Endothelial cell of umbilical vein (primary cell): ENCODE results near the gene CAPN5. TPM values are rescaled to one million over a fixed set of nuclear protein-coding genes. Genes with fewer than 3 reads are reported as not detected.

Experiments used
- BruUV-seq: library from RNA; stranded (reverse); fragments of 400-500 nt; replicated peaks from 2 replicates; lab custom pipeline; 2021; lab: Mats Ljungman, UMichigan
- CTCF ChIA-PET: fragments of 300-600, 350-600 bp; sonication (Branson Sonifier 250); formaldehyde crosslinking; loops from one replicate; lab custom pipeline; 2021; ENCODE audit warnings: antibody characterized with exemption, inconsistent platforms; lab: Charles Lee
- POLR2A ChIA-PET: fragments of 300-600, 350-600 bp; sonication (Branson Sonifier 250); formaldehyde crosslinking; loops from one replicate; lab custom pipeline; 2021; ENCODE audit warnings: antibody characterized with exemption, inconsistent platforms; lab: Charles Lee
- DNase-seq: peaks from one replicate; pipeline ENCODE4 v3.0.0-alpha.2; 2011; ENCODE audit warnings: low read depth, low spot score
- FAIRE-seq: peaks from 2 replicates; lab custom pipeline; 2011; peaks lifted over from hg19 to GRCh38; lab: Jason Lieb, UNC
- H2AFZ ChIP-seq: 2 replicates; pipeline ENCODE4 v1.6.0; 2012; ENCODE audit warnings: low read depth, low read length, control low read depth, inconsistent platforms
- H3K27ac ChIP-seq: 2 replicates; pipeline ENCODE4 v1.5.1; 2011; ENCODE audit warnings: low read depth, mild to moderate bottlenecking, control low read depth, low read length, moderate library complexity; ENCODE audit not compliant: insufficient read depth
- H3K27me3 ChIP-seq, 2 experiments: 2 replicates each; pipeline versions ENCODE4 v1.6.0 to v1.6.1; 2011; ENCODE audit warnings: low read length in 2 of 2, mixed read lengths in 1 of 2; ENCODE audit not compliant: control insufficient read depth in 2 of 2, insufficient read depth in 2 of 2
- H3K36me3 ChIP-seq, 2 experiments: 2 replicates in 1 of 2; 3 replicates in 1 of 2; pipeline ENCODE4 v1.5.1; 2011; ENCODE audit warnings: low read length in 2 of 2, mild to moderate bottlenecking in 1 of 2, moderate library complexity in 1 of 2; ENCODE audit not compliant: control insufficient read depth in 2 of 2, insufficient read depth in 2 of 2; ENCODE audit errors: extremely low read depth in 1 of 2
- H3K4me1 ChIP-seq: 3 replicates; pipeline ENCODE4 v1.5.1; 2011; ENCODE audit warnings: mild to moderate bottlenecking, low read length; ENCODE audit not compliant: control insufficient read depth, insufficient read depth; ENCODE audit errors: extremely low read depth
- H3K4me2 ChIP-seq: 2 replicates; pipeline ENCODE4 v1.6.1; 2011; ENCODE audit warnings: low read length, control low read depth, mixed read lengths; ENCODE audit not compliant: insufficient read depth
- H3K4me3 ChIP-seq, 3 experiments: fragments of 200-600 bp in 1 of 3; sonication (generic), shearing (Covaris generic) in 1 of 3; replicated peaks in 1 of 3; 2 replicates each; pipeline ENCODE4 v1.5.1; 2011 to 2016; ENCODE audit warnings: control low read depth in 3 of 3, low read length in 3 of 3, mild to moderate bottlenecking in 2 of 3, inconsistent platforms in 1 of 3, low read depth in 1 of 3, moderate library complexity in 1 of 3; ENCODE audit not compliant: insufficient read depth in 1 of 3
- H3K79me2 ChIP-seq: 2 replicates; pipeline ENCODE4 v1.6.0; 2012; ENCODE audit warnings: low read length, inconsistent platforms; ENCODE audit not compliant: control insufficient read depth, insufficient read depth
- H3K9ac ChIP-seq: replicated peaks from 2 replicates; pipeline ENCODE3; 2011; ENCODE audit warnings: low read length, control low read depth; ENCODE audit not compliant: insufficient read depth; ENCODE audit errors: extremely low read depth
- H3K9me1 ChIP-seq: replicated peaks from 3 replicates; pipeline ENCODE4 v1.6.0; 2011; ENCODE audit warnings: mild to moderate bottlenecking, low read length; ENCODE audit not compliant: control insufficient read depth, insufficient read depth; ENCODE audit errors: extremely low read depth
- H3K9me3 ChIP-seq: replicated peaks from 2 replicates; pipeline ENCODE4 v1.5.1; 2012; ENCODE audit warnings: low read length, inconsistent platforms; ENCODE audit not compliant: control insufficient read depth, insufficient read depth
- H4K20me1 ChIP-seq: replicated peaks from 2 replicates; pipeline ENCODE3; 2011; ENCODE audit warnings: mild to moderate bottlenecking, low read length; ENCODE audit not compliant: control insufficient read depth, insufficient read depth; ENCODE audit errors: extremely low read depth
- EZH2 ChIP-seq: IDR thresholded peaks from 2 replicates; pipeline ENCODE4 v1.6.1; 2012; ENCODE audit warnings: borderline replicate concordance, low read depth, mild to moderate bottlenecking, moderate library complexity, low read length, inconsistent platforms; ENCODE audit not compliant: severe bottlenecking
- FOS ChIP-seq: IDR thresholded peaks from 2 replicates; pipeline ENCODE4 v1.6.1; 2011; ENCODE audit warnings: mild to moderate bottlenecking, low read length, moderate library complexity, borderline replicate concordance; ENCODE audit not compliant: insufficient read depth
- GATA2 ChIP-seq: IDR thresholded peaks from 2 replicates; pipeline ENCODE4 v1.7.0; 2011; ENCODE audit warnings: low read depth, mild to moderate bottlenecking, moderate library complexity, mixed read lengths, low read length; ENCODE audit not compliant: insufficient read length, insufficient read depth
- JUN ChIP-seq: IDR thresholded peaks from 2 replicates; pipeline ENCODE4 v1.6.1; 2011; ENCODE audit warnings: borderline replicate concordance, low read depth; ENCODE audit not compliant: insufficient read length, insufficient read depth
- MYC ChIP-seq: IDR thresholded peaks from one replicate; pipeline ENCODE4 v1.6.1; 2011; ENCODE audit warnings: mild to moderate bottlenecking, low read depth, low read length
- POLR2A ChIP-seq: IDR thresholded peaks from 2 replicates; pipeline ENCODE4 v1.6.1; 2012; ENCODE audit warnings: low read depth, mild to moderate bottlenecking, control low read depth, low read length
- POLR2AphosphoS5 ChIP-seq: IDR thresholded peaks from 2 replicates; pipeline ENCODE4 v1.6.1; 2012; ENCODE audit warnings: low read depth, mild to moderate bottlenecking, control low read depth, low read length, moderate library complexity; ENCODE audit not compliant: insufficient read depth
- dilution Hi-C: fragments of 300-500 bp; cut with MboI; formaldehyde crosslinking; loops from one replicate; pipeline ENCODE4 v1.15.0; 2019; ENCODE audit warnings: low sequenced_read_pairs; ENCODE audit not compliant: extremely low pct_ligation_motif_present
- intact Hi-C: fragments of 100-400 bp; cut with micrococcal nuclease; formaldehyde crosslinking; loops from one replicate; pipeline ENCODE4 v1.10.0; 2022
- polyA plus RNA-seq, 4 experiments: library from polyadenylated mRNA; depleted of rRNA in 3 of 4; stranded (reverse) in 3 of 4; unstranded in 1 of 4; fragments of >200 nt; gene quantifications; 2 replicates each; pipeline versions ENCODE4 v1.2.1 to v1.2.3, GENCODE V29; 2011 to 2012; ENCODE audit warnings: missing spikeins in 1 of 4
- total RNA-seq: library from RNA; stranded (reverse); gene quantifications from 2 replicates; pipeline ENCODE4 v1.2.3, GENCODE V29; 2021
- TF ChIP-seq, protein P1 (sequence below): IDR thresholded peaks from 2 replicates; pipeline ENCODE4 v1.6.1; 2011; ENCODE audit not compliant: insufficient read depth, insufficient read length
- TF ChIP-seq, protein P2 (sequence below), 2 donors: IDR thresholded peaks; 1 replicate in 1 of 2; 2 replicates in 1 of 2; pipeline ENCODE4 v1.5.1; 2011; ENCODE audit warnings: low read length in 2 of 2, mild to moderate bottlenecking in 2 of 2, moderate library complexity in 2 of 2, control low read depth in 1 of 2, inconsistent platforms in 1 of 2, low read depth in 1 of 2; ENCODE audit not compliant: insufficient read depth in 1 of 2; ENCODE audit errors: extremely low read depth in 1 of 2

Gene CAPN5
- total and polyA plus RNA-seq, 2 donors (not counting 3 experiments of a cell fraction or from before 2014, with no cell fraction given) = 15.0 to 17.0 TPM

DNA sequence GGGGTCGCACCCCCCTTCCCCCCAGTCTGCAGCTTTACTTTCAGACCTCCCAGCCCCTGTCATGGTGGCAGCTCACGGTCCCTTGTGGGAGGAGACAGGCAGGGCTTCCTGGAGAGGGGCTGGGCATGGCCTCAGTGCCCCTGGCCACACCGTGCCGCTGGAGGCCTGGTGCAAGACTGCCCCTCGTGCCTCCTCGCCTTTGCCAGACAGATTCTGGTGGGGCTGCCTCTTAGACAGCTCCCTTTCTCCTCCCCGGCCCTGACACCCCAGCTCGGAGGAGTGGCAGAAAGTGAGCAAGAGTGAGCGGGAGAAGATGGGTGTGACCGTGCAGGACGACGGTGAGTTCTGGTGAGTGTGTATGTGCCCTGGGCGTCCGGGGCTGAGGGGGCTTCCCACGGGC lies 49.2 kb downstream of the CAPN5 start:
- POLR2A ChIA-PET = no interaction called here

More for the DNA sequence above, 49.2 kb downstream of the CAPN5 start:
- Histone ChIP-seq H3K27me3 (no peaks in the 10 kb centered on the region), H4K20me1 (no peaks in the 10 kb centered on the region), H3K27ac (no peak overlapping the region), H3K79me2 (no peaks in the 10 kb centered on the region), H3K4me1 (no peaks in the 10 kb centered on the region), H3K9ac (no peak overlapping the region), H2AFZ (no peak overlapping the region), H3K4me2 (no peak overlapping the region), H3K4me3 (no peak overlapping the region), H3K9me3 (no peaks in the 10 kb centered on the region), H3K36me3 (peaks cover 0 to 4% of the 10 kb centered on the region in 2 experiments), H3K9me1 (no peaks in the 10 kb centered on the region)
- FAIRE-seq (no peak), DNase-seq (no peak)
- TF ChIP-seq POLR2AphosphoS5 = no peak
- TF ChIP-seq, protein P1, sequence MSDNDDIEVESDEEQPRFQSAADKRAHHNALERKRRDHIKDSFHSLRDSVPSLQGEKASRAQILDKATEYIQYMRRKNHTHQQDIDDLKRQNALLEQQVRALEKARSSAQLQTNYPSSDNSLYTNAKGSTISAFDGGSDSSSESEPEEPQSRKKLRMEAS = no peak
- no peak for TF ChIP-seq EZH2
- TF ChIP-seq, protein P2, sequence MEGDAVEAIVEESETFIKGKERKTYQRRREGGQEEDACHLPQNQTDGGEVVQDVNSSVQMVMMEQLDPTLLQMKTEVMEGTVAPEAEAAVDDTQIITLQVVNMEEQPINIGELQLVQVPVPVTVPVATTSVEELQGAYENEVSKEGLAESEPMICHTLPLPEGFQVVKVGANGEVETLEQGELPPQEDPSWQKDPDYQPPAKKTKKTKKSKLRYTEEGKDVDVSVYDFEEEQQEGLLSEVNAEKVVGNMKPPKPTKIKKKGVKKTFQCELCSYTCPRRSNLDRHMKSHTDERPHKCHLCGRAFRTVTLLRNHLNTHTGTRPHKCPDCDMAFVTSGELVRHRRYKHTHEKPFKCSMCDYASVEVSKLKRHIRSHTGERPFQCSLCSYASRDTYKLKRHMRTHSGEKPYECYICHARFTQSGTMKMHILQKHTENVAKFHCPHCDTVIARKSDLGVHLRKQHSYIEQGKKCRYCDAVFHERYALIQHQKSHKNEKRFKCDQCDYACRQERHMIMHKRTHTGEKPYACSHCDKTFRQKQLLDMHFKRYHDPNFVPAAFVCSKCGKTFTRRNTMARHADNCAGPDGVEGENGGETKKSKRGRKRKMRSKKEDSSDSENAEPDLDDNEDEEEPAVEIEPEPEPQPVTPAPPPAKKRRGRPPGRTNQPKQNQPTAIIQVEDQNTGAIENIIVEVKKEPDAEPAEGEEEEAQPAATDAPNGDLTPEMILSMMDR (IDR thresholded peaks at IDR 0.05; ENCODE audit: extremely low read depth in 1 of 2, insufficient read depth in 1 of 2, low read depth in 1 of 2, low read length in 2 of 2) = no peak
- no peak for TF ChIP-seq POLR2A
- TF ChIP-seq JUN = no peak
- TF ChIP-seq GATA2 = no peak
- no peak for TF ChIP-seq MYC
- no peak for TF ChIP-seq FOS
- CTCF ChIA-PET = interaction anchor here (1.0 to 4.6 kb wide), 5 partner anchors 12 to 197 kb away, joined by 3 to 44 read pairs (median 5); partner anchors contain the start of gene MYO7A
- intact Hi-C loops (no loop called here), dilution Hi-C loops (no loop called here)
- BruUV-seq = no TSS peak
